GM21515 (cell line): ENCODE measurements around the gene MYMX.

ENCODE experiments used
- ATAC-seq: cut with Tn5 transposase; IDR thresholded peaks from one replicate; pipeline ENCODE4 v1.9.1; 2021; ENCODE audit not compliant: unreplicated experiment

MYMX gene

GRCh38 chr6:44249082-44249748 is 32.5 kb downstream of the MYMX start:
- no peak for ATAC-seq

- no peak for ATAC-seq
These were observed 33.5 kb downstream of the MYMX start for GRCh38 chr6:44250067-44250717.

- ATAC-seq = no peak
These were observed 34.0 kb downstream of the MYMX start for GRCh38 chr6:44250718-44251123.

GRCh38 chr6:44251576-44252524 is 35.1 kb downstream of the MYMX start:
- ATAC-seq = no peak

GRCh38 chr6:44253307-44254101 is 36.8 kb downstream of the MYMX start:
- no peak for ATAC-seq

- no peak for ATAC-seq
These were observed 37.7 kb downstream of the MYMX start for GRCh38 chr6:44254191-44255104.

- no peak for ATAC-seq
These were observed 38.5 kb downstream of the MYMX start for GRCh38 chr6:44255105-44255808.

- ATAC-seq = no peak
These were observed 39.4 kb downstream of the MYMX start for GRCh38 chr6:44255871-44256774.

- ATAC-seq = no peak
These were observed 40.0 kb downstream of the MYMX start for GRCh38 chr6:44256775-44257024.

- ATAC-seq = peak; percentile 39
These were observed 40.5 kb downstream of the MYMX start, which contains the start of gene SLC35B2 for GRCh38 chr6:44257025-44257752. Gene SLC35B2, minus strand, starts transcription at chr6:44257528. Its CDS starts 118 bp downstream, at chr6:44257410.

- ATAC-seq = peak; percentile 2
These were observed 41.1 kb downstream of the MYMX start for GRCh38 chr6:44257753-44258324.

GRCh38 chr6:44258325-44258863 is 41.7 kb downstream of the MYMX start:
- ATAC-seq = no peak

- no peak for ATAC-seq
These were observed 42.2 kb downstream of the MYMX start for GRCh38 chr6:44258921-44259320.

GRCh38 chr6:44260011-44260410 is 43.3 kb downstream of the MYMX start:
- ATAC-seq = no peak

- no peak for ATAC-seq
These were observed 43.9 kb downstream of the MYMX start for GRCh38 chr6:44260451-44261297.

GRCh38 chr6:44261581-44261980 is 44.9 kb downstream of the MYMX start:
- no peak for ATAC-seq
